Measurements from ENCODE around the gene FIZ1.

DNA sequence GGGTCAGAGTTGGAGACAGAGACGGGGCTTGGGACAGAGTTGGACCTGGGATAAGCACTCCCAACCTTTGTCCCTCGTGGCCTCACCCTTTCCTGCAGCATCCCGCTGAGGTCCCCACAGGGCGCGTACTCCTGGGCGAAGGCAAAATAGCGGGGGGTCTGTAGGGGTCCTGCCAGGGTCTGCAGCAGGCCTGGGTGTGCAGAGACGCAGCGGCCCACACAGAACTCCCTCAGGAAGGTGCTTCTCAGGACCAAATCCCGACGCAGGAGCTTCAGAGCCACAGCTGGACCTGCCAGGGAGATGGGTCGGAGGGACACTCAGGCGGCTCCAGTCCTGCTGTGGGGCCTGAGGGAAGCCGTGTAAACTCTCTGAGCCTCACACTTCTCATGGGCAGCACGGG, 55.3 kb downstream of the FIZ1 start:
- TF ChIP-seq, protein P1, sequence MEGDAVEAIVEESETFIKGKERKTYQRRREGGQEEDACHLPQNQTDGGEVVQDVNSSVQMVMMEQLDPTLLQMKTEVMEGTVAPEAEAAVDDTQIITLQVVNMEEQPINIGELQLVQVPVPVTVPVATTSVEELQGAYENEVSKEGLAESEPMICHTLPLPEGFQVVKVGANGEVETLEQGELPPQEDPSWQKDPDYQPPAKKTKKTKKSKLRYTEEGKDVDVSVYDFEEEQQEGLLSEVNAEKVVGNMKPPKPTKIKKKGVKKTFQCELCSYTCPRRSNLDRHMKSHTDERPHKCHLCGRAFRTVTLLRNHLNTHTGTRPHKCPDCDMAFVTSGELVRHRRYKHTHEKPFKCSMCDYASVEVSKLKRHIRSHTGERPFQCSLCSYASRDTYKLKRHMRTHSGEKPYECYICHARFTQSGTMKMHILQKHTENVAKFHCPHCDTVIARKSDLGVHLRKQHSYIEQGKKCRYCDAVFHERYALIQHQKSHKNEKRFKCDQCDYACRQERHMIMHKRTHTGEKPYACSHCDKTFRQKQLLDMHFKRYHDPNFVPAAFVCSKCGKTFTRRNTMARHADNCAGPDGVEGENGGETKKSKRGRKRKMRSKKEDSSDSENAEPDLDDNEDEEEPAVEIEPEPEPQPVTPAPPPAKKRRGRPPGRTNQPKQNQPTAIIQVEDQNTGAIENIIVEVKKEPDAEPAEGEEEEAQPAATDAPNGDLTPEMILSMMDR (conservative IDR thresholded peaks at IDR 0.05; ENCODE audit: low read length) = no peak
- no peak for TF ChIP-seq EZH2phosphoT487 (IDR thresholded peaks at IDR 0.05; ENCODE audit: borderline replicate concordance)

Measured in Loucy (cell line).